Measurements from ENCODE around the gene BIVM. TPM values are rescaled to one million over a fixed set of nuclear protein-coding genes. Genes with fewer than 3 reads are reported as not detected.

Gene BIVM, protein sequence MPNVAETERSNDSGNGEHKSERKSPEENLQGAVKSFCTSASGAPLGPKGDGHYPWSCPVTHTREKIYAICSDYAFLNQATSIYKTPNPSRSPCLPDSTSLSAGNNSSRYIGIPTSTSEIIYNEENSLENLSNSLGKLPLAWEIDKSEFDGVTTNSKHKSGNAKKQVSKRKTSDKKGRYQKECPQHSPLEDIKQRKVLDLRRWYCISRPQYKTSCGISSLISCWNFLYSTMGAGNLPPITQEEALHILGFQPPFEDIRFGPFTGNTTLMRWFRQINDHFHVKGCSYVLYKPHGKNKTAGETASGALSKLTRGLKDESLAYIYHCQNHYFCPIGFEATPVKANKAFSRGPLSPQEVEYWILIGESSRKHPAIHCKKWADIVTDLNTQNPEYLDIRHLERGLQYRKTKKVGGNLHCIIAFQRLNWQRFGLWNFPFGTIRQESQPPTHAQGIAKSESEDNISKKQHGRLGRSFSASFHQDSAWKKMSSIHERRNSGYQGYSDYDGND
- 9.7 and 14.8 TPM in 2 replicates for total RNA-seq

DNA sequence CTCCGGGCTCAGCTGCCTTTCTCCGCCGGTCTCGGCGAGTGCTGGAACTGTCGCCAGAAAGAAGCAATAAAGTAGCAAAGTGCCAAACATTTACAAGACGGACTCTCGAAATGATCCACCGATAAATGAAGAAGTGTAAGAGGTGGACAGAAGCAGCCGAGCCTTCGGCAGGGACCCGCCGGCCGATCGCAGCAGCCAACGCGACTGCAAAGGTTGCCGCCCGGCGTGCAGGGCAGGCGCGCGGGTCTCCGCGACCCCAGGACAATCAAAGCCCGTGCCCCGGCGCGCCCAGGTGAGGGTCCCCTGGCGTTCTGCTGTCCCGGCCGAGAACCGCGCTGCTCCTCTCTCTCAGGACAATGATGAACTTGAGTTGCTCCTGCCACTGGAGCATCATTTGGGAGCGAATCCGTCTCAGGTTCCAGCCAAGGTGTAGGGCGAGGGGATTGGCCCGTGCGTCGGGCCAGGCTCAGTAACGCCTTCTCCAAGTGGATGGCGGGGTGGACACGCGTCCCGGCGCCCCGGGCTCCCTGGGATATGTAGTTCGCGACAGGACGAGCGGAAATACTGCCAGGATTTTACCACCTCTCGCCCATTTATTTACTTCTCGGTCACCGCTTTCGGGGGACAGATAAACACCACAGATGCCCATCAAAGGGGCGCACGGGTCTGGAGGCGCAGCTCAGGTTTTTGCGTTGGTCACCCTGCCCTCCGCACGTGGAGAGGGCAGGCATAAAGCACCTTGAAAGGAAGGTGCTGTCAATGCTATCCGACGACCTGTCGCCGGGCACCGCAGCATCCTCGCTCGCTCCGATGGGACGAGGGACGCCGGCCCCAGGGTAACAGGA lies at the start of gene BIVM, which contains the start of gene POGLUT2:
Gene BIVM (plus strand): TSS at position 539 of the 845 bp plus-strand sequence. CDS start 8,149 bp downstream, outside the sequence.
Gene POGLUT2 (minus strand): TSS at position 396 of the 845 bp plus-strand sequence. CDS start 306 bp downstream, at position 90.

DNA sequence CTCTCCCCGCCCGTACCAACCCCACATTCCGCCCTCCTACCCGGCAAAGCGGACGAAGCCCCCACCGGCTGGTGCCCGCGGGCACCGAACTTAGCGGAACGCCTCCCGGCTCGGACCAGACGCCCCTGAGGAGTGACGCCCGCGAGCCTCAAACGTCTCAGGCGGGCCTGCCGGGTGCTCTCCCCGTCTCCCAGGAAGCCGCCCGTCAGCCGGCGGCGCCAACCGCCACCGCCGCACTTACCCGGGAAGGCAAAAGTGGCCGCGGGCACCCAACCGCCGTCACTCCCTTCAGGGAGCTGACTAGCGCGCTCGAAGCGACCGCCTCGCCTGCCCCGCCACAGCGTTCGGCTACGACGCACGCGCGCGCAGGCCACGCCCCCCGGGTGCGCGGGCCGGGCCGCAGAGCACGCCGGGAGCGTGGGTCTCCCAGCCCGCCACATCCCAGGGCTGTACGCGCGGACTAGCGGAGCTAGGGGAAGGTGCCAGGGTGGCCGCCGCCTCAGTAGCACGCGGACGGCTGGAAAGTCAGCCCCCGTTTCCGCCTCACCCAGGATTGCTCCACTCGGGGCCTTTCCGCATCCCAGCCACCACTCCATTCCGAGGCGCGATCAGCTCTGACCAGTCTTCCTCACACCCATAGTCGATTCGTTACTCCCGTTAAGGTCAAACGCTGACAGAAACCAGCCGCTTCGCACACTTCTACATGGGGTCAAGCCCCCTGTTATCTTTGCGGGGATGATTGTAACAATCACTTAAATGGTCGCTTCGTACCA lies 25.3 kb upstream of the BIVM start, which contains the start of gene TEX30:
Gene TEX30 (minus strand): TSS at position 346 of the 773 bp plus-strand sequence. CDS start 3,760 bp downstream, outside the sequence.

GRCh38 chr13:102845630-102846260 lies 46.8 kb downstream of the BIVM start, which contains the start of gene ERCC5:
Gene ERCC5, plus strand, starts transcription at chr13:102846032. Its CDS starts 235 bp downstream, at chr13:102846267.

Other genes starting within 250 kb of the BIVM start
- 31.5 and 41.2 TPM in 2 replicates for gene TPP2, start 202.1 kb upstream of the BIVM start, total RNA-seq
- not detected in 2 replicates for gene METTL21C, start 104.1 kb upstream of the BIVM start, total RNA-seq
- 13.0 and 20.6 TPM in 2 replicates for gene TEX30, start 25.3 kb upstream of the BIVM start, total RNA-seq
- gene POGLUT2, start 143 bp upstream of the BIVM start, total RNA-seq: 16.6 and 21.2 TPM in 2 replicates
- gene ERCC5, start 46.9 kb downstream of the BIVM start, total RNA-seq: 40.0 and 43.3 TPM in 2 replicates

All from endothelial cell of coronary artery (primary cell).